ENCODE measurements around the gene APOL1.

DNA sequence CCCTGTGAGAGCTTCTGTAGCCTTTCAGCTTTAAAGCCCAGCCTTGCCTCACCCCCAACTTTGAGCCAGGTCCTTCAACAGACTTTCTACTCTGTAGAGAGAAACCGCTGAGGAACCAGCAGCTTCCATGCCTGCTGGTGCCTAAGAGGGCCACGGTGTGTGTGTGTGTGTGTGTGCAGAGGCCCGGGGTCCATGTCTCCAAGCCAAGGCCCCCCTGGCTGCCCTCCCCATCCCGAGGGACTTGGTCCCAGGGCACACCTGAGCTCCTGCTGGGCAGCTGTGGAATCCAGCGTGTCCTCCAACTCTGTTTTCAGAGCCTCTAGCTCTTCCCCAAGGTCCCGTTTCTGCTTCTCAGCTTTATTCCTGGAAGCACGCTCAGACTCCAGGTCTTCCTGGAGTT lies 42.3 kb downstream of the APOL1 start:
- no peak for TF ChIP-seq ZBTB7A (IDR thresholded peaks at IDR 0.05; ENCODE audit: low read depth)
- TF ChIP-seq EP300 (IDR thresholded peaks at IDR 0.05; ENCODE audit: borderline replicate concordance) = no peak
- TF ChIP-seq, protein P1, sequence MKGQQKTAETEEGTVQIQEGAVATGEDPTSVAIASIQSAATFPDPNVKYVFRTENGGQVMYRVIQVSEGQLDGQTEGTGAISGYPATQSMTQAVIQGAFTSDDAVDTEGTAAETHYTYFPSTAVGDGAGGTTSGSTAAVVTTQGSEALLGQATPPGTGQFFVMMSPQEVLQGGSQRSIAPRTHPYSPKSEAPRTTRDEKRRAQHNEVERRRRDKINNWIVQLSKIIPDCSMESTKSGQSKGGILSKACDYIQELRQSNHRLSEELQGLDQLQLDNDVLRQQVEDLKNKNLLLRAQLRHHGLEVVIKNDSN (IDR thresholded peaks at IDR 0.05) = no peak
- no peak for TF ChIP-seq TCF12 (IDR thresholded peaks at IDR 0.05; ENCODE audit: low read depth)
- TF ChIP-seq NFIC (IDR thresholded peaks at IDR 0.05) = no peak
- TF ChIP-seq, protein P2, sequence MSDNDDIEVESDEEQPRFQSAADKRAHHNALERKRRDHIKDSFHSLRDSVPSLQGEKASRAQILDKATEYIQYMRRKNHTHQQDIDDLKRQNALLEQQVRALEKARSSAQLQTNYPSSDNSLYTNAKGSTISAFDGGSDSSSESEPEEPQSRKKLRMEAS (IDR thresholded peaks at IDR 0.05) = no peak
- no peak for TF ChIP-seq TEAD4 (IDR thresholded peaks at IDR 0.05)

All from Ishikawa (cell line).